GM12873 (cell line): Measurements from ENCODE around the gene MAP3K4.

Experiments
- TF ChIP-seq, protein P1 (sequence below): IDR thresholded peaks from 2 replicates; pipeline ENCODE4 v1.5.1; 2012; ENCODE audit warnings: low read depth, mild to moderate bottlenecking, moderate library complexity, low read length, control low read depth; ENCODE audit not compliant: insufficient read depth; ENCODE audit errors: missing control alignments

The MAP3K4 gene

DNA sequence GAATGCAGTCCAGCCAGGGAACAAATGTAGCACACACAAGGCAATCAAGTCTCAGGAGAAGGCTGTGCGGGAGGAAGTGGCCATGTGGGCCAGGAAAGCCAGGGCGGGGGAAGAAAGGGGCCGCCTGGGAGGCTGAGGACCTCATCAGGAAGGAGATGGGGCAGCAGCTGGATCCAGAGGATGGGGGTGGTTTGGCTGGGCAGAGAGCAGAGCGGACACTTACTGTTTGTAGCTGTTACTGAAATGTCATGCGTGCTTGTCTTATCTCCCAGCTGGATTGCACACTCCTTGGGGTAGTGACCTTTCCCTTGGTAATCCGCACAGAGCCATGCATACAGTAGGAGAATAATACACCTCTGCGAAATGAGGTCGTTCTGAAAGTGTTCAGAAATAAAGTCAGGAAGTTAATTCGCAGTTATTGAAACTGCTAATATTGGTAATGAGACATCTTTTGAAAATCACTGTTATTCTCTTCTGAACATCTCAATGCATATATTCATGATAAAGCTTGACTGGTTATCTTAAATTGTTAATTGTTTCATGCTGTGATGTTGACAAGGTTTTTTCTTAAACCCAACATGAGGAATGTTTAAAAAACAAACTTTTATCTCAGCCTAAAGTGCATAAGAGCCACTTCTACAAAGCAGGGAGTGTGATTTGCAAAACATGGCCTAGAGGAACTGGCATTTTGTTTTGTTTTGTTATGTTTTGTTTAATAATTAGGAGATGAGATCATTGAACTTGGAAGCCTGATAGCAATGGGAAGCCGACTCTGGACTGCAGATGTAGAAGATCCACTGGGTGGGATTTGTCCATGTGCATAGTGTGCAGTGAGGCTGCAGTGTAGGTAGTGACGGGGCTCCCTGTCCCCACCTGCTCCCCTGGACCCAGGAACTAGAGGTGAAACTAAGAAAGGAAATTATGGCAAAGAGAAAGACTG is 18.0 kb upstream of the MAP3K4 start:
- TF ChIP-seq, protein P1, sequence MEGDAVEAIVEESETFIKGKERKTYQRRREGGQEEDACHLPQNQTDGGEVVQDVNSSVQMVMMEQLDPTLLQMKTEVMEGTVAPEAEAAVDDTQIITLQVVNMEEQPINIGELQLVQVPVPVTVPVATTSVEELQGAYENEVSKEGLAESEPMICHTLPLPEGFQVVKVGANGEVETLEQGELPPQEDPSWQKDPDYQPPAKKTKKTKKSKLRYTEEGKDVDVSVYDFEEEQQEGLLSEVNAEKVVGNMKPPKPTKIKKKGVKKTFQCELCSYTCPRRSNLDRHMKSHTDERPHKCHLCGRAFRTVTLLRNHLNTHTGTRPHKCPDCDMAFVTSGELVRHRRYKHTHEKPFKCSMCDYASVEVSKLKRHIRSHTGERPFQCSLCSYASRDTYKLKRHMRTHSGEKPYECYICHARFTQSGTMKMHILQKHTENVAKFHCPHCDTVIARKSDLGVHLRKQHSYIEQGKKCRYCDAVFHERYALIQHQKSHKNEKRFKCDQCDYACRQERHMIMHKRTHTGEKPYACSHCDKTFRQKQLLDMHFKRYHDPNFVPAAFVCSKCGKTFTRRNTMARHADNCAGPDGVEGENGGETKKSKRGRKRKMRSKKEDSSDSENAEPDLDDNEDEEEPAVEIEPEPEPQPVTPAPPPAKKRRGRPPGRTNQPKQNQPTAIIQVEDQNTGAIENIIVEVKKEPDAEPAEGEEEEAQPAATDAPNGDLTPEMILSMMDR, result no peak

DNA sequence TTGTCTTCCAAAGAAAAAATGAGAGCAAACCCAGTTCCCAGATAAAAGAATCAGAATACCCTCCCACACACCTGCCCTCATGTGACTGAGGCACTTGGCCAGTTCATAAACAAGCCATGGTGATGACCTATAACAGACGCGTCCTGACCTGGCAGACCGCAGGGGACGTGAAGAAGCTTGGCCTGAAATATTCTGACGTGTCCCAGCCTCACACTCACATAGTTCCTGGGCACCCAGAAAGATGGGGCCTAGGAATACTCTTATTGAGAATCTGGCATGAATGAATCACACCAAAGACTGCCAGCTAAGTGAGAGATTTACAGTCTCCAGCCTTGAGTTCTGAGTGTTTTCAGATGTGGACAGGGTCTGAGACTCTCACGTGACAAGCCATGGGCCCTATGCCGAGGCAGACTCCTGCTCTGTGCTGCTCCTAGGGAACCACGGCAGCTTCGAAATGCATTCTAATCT is 17.2 kb upstream of the MAP3K4 start:
- TF ChIP-seq, protein P1, result no peak

DNA sequence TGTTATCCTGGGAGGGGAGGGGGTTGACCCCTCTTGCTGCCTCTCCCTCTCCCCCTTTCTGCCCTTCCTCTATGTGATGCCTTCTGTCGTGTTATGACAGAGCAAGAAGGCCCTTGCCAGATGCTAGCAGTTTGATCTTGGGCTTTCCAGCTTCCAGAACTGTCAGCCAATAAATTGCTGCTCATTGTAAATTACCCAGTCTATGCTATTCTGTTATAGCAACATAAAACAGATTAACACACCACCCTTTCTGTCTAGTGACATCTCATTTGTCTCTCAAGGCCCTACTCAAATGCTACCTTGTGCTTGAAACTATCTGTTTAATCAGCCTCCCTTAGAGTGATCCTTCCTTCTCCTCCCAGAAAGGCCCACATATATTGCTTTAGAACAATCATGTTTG is 16.4 kb upstream of the MAP3K4 start:
- TF ChIP-seq, protein P1, result no peak

DNA sequence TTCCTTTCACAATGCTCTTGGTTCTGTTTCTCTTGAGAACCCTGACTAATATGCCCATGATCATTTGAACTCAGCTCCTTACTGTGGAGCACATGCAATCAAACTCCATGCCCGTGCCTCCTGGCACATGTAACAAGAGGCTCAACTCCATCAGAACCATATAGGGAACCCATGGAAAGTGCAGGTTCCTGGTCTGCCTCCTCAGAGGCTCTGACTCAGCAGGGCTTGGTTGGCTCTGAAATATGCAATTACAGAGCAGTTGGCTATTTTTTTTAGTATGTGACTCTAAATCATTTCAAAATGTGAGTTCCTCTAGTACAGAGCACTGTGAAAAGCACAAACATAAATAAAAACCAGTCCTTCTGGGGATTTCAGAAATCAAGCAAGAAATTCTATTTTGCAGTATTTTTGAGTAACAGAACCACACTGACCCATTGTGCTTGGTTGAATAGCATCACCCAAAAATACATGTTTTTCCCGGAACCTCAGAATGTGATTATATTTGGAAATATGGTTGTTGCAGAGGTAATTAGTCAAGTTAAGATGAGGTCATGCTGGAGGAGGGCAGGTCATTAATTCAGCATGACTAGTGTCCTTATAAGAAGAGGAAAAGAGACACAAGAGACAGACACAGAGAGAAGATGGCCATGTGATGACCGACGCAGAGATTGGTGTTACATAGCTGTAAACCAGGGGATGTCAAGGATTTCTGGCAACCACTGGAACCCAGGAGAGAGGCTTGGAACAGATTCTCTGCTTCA is 13.2 kb upstream of the MAP3K4 start:
- TF ChIP-seq, protein P1, result no peak

DNA sequence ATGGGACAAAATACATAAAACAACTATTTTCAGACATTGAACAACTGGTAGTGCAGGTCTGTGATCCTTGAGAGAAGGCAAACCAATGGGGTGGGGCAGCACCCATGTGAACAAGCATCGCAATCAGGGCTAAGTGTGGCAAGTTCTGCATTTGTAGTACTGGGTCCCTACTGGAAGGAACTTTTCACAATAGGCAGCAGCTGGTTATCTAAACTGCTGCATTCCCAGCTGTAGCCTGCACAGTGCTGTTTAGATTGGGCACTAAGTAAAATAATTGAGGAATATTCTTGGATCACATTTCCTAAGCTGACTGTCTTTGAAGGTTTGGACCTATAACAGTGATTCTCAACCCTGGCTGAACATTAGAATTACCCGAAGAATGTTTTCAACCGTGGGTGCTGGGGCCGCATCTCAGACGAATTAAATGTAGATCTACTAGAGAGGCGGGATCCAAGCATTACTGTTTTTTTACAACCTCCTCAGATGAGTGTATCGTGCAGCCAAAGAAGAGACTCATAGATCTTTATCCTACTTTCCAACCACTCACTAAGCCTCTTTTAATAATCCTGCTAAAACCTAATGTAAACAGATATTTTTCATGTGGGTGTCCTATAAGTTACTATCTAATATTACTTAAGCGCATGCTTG is 12.4 kb upstream of the MAP3K4 start:
- TF ChIP-seq, protein P1, result no peak

DNA sequence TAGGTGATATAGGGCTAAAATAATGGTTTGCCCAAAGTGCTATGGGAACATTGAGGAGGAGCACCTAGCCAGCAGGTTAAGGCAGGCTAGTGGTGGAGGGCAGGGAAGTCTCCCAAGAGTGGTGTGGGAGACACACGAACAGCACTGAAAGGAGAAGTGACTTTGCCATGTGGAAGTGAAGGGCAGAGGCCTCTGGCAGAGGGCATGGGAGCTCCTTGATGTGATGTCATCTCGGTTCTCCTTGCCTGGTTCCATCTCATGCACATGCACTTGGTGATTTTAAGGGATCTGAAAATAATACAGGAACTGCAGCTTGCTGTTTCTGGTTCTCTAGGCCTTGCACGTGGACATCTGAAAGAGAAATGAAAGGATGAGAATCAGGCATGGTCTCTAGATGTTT is 4.7 kb upstream of the MAP3K4 start:
- TF ChIP-seq, protein P1, result no peak

DNA sequence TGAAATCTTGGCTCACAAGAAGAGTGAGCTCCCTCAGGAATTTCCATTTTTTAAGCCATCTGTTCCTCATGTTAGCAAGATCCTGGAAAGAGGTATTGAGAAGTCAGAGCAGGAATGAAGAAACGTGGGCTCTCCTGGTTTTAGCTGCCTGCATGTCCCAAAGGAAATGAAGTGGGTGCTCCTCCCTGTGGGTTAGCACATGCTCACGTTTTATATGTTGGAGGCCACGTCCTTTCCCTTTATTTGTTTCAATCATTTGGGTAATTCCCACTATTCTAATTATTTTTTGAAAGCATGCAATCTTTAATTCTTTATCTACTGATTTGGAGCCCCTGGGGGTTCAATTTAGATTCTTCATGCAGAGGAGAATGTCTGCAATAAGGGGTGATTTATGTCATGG is 4.3 kb upstream of the MAP3K4 start:
- TF ChIP-seq, protein P1, result no peak
